ENCODE data around the gene SLC29A3. TPM values are rescaled to one million over a fixed set of nuclear protein-coding genes. Genes with fewer than 3 reads are reported as not detected.

Gene SLC29A3
- total RNA-seq, 1 experiment from 2014 or later: 9.2 TPM

- Histone ChIP-seq H4K20me1 (ENCODE audit: control insufficient read depth, insufficient read depth, insufficient read length) (no peaks in the 10 kb centered on the region), H3K23me2 (ENCODE audit: insufficient read length, low read depth, low read length, poor library complexity, severe bottlenecking) (no peaks in the 10 kb centered on the region), H3K79me1 (ENCODE audit: insufficient read depth, low read depth, low read length, poor library complexity, severe bottlenecking) (no peaks in the 10 kb centered on the region), H2AK5ac (ENCODE audit: insufficient read length, low read length) (no peak overlapping the region), H2AFZ (ENCODE audit: low read length) (no peak overlapping the region), H4K5ac (ENCODE audit: insufficient read length, low read depth, low read length) (no peak overlapping the region), H3K9me3 (ENCODE audit: control insufficient read depth, low read depth, low read length) (no peaks in the 10 kb centered on the region), H3K79me2 (ENCODE audit: insufficient read depth, low read length) (no peaks in the 10 kb centered on the region), H3K27me3 (ENCODE audit: insufficient read depth, low read length) (no peaks in the 10 kb centered on the region), H3K4ac (ENCODE audit: low read depth, low read length) (no peak overlapping the region), H2BK15ac (ENCODE audit: low read depth, low read length) (no peak overlapping the region), H3K14ac (ENCODE audit: insufficient read depth, low read length) (no peak overlapping the region), H3K9ac (ENCODE audit: extremely low read depth, insufficient read length, low read length) (no peak overlapping the region), H3K18ac (ENCODE audit: insufficient read length, low read depth, low read length) (no peak overlapping the region), H4K91ac (ENCODE audit: insufficient read length, low read depth, low read length) (no peak overlapping the region), H4K8ac (replicated peaks; ENCODE audit: insufficient read length, low read depth, low read length) (no peak overlapping the region), H3K4me1 (ENCODE audit: insufficient read depth, low read length) (no peaks in the 10 kb centered on the region), H3K23ac (ENCODE audit: insufficient read length, low read depth, low read length) (no peak overlapping the region), H3K4me2 (ENCODE audit: insufficient read depth, insufficient read length, low read length) (no peak overlapping the region), H3K56ac (ENCODE audit: insufficient read length, low read depth, low read length) (no peak overlapping the region), H2BK120ac (ENCODE audit: low read depth, low read length, poor library complexity, severe bottlenecking) (no peak overlapping the region), H3K27ac (ENCODE audit: insufficient read length, low read depth, low read length) (no peak overlapping the region), H2BK12ac (ENCODE audit: insufficient read length, low read depth, low read length) (no peak overlapping the region), H2BK5ac (ENCODE audit: insufficient read length, low read length) (no peak overlapping the region), H2BK20ac (ENCODE audit: low read depth, low read length, poor library complexity, severe bottlenecking) (no peak overlapping the region), H3T11ph (ENCODE audit: low read length) (no peak overlapping the region)
- WGBS (ENCODE audit: extremely low coverage, insufficient read length, low lambda C conversion rate): no CpG with 5 or more reads among the region's 16 CpGs
- Mint-ChIP-seq H3K27ac (peak overlapping the region in 1 of 3 experiments; percentile 91; a peak in 2 of 7 replicates), H3K36me3 (ENCODE audit: insufficient read depth in 1 of 3, low read depth in 3 of 3) (peaks cover 7 to 20% (median 19%) of the 10 kb centered on the region in 3 experiments; a peak in 6 of 7 replicates), H3K4me3 (no peak overlapping the region), H3K27me3 (ENCODE audit: low read depth) (no peaks in the 10 kb centered on the region), H3K9me3 (no peaks in the 10 kb centered on the region), H3K4me1 (peaks cover 6 to 11% of the 10 kb centered on the region in 2 experiments)
- no peak for TF ChIP-seq CTCF (conservative IDR thresholded peaks at IDR 0.05)
- DNase-seq: no peak
Measured at GRCh38 chr10:71362141-71362540, 43.1 kb downstream of the SLC29A3 start.

All from H9 (cell line).